ENCODE data around the gene FIGNL1. TPM values are rescaled to one million over a fixed set of nuclear protein-coding genes. Genes with fewer than 3 reads are reported as not detected.

FIGNL1 gene
- total and polyA plus RNA-seq, 2 of the 4 experiments (the other 2 are of a cell fraction) = 8.2 to 27.1 TPM

- Histone ChIP-seq H3K4me1 (ENCODE audit: control insufficient read depth, insufficient read depth, low read length) (peaks cover 2% of the 10 kb centered on the region; the same call in 1 of the 2 replicates), H3K56ac (ENCODE audit: extremely low read depth, insufficient read depth, low read length) (no peak overlapping the region), H3K4ac (ENCODE audit: low read depth, low read length) (no peak overlapping the region), H3K4me2 (ENCODE audit: low read depth, low read length) (no peak overlapping the region), H2AFZ (replicated peaks; ENCODE audit: low read length, poor library complexity) (peak overlapping the region; percentile 3), H2BK15ac (ENCODE audit: low read depth, low read length) (no peak overlapping the region), H3K9ac (ENCODE audit: low read depth, low read length) (no peak overlapping the region), H2BK120ac (ENCODE audit: low read depth, low read length) (no peak overlapping the region), H3K79me1 (ENCODE audit: low read depth in 1 of 2, low read length in 2 of 2) (no peaks in the 10 kb centered on the region), H3K27ac (ENCODE audit: insufficient read depth, low read length) (no peak overlapping the region), H4K20me1 (ENCODE audit: insufficient read depth, low read length) (no peaks in the 10 kb centered on the region), H2AK5ac (ENCODE audit: low read depth, low read length) (no peak overlapping the region), H3K36me3 (ENCODE audit: control insufficient read depth, insufficient read depth, low read length) (no peaks in the 10 kb centered on the region), H3K14ac (replicated peaks; ENCODE audit: low read depth, low read length) (no peak overlapping the region), H2AK9ac (replicated peaks; ENCODE audit: low read depth, low read length, poor library complexity) (no peak overlapping the region), H3K18ac (ENCODE audit: low read depth, low read length) (no peak overlapping the region), H3K23ac (ENCODE audit: low read depth, low read length) (no peak overlapping the region), H3K9me3 (ENCODE audit: control insufficient read depth, insufficient read depth, low read length) (no peaks in the 10 kb centered on the region), H3K4me3 (ENCODE audit: insufficient read depth, low read depth, low read length) (no peak overlapping the region), H4K91ac (ENCODE audit: insufficient read depth, low read depth, low read length) (no peak overlapping the region), H4K8ac (ENCODE audit: low read depth in 2 of 2, low read length in 2 of 2) (no peak overlapping the region), H2BK20ac (ENCODE audit: low read depth, low read length) (no peak overlapping the region), H3K9me1 (ENCODE audit: insufficient read depth, low read length) (no peaks in the 10 kb centered on the region), H2BK5ac (ENCODE audit: low read depth, low read length, poor library complexity, severe bottlenecking) (no peak overlapping the region), H4K5ac (ENCODE audit: low read depth, low read length) (no peak overlapping the region), H3K27me3 (ENCODE audit: control insufficient read depth, insufficient read depth, low read length) (peaks cover 12% of the 10 kb centered on the region)
- DNase-seq = no peak
- dilution Hi-C loops (cut with HindIII; ENCODE audit: low sequenced_read_pairs, unreplicated experiment) = no loop called here
- ChIA-PET POLR2A (ENCODE audit: unreplicated experiment) (no interaction called here), CTCF (no interaction called here)
- intact Hi-C loops (cut with micrococcal nuclease) = no loop called here
- ATAC-seq (ENCODE audit: low read depth) = no peak
- TF ChIP-seq FOS (IDR thresholded peaks at IDR 0.05; ENCODE audit: low read depth, low read length) (no peak), RAD21 (IDR thresholded peaks at IDR 0.05; ENCODE audit: low read length) (no peak), BHLHE40 (IDR thresholded peaks at IDR 0.05; ENCODE audit: low read depth, low read length) (no peak), RCOR1 (IDR thresholded peaks at IDR 0.05; ENCODE audit: insufficient replicate concordance, low read length) (no peak), ELK1 (IDR thresholded peaks at IDR 0.05; ENCODE audit: borderline replicate concordance, low read depth, low read length) (no peak), MXI1 (IDR thresholded peaks at IDR 0.05; ENCODE audit: borderline replicate concordance, low read depth, low read length) (no peak), RFX5 (IDR thresholded peaks at IDR 0.05; ENCODE audit: low read depth, low read length) (no peak), CTCF (conservative IDR thresholded peaks at IDR 0.05; ENCODE audit: low read depth, low read length) (no peak), CHD1 (IDR thresholded peaks at IDR 0.05; ENCODE audit: low read depth, low read length) (no peak), NFE2L2 (IDR thresholded peaks at IDR 0.05; ENCODE audit: low read depth, low read length) (no peak)
- no CpG with 5 or more reads among the region's 6 CpGs for WGBS, 2 experiments (ENCODE audit: extremely low coverage in 2 of 2, insufficient read length in 1 of 2)
- in situ Hi-C loops (cut with MboI; ENCODE audit: low sequenced_read_pairs) = no loop called here
- BruUV-seq (replicated peaks) = no TSS peak
These were observed 48.9 kb upstream of the FIGNL1 start for GRCh38 chr7:50499092-50499491.
